22Rv1 (cell line): ENCODE results near the gene MXD4.
"Not testable (repeated sequence)": the region's sequence is repeated elsewhere in the genome, so short reads cannot be mapped to it uniquely, and the experiment has no call there.

Experiments
- CTCF ChIP-seq: fragments of 450-650 bp; IDR thresholded peaks from 2 replicates; pipeline ENCODE4 v1.5.1; 2017; ENCODE audit warnings: mild to moderate bottlenecking
- ZFX ChIP-seq: fragments of 450-650 bp; IDR thresholded peaks from 2 replicates; pipeline ENCODE4 v1.6.1; 2017; ENCODE audit warnings: antibody characterized with exemption, borderline replicate concordance

GRCh38 chr4:2275044-2275397 lies 13.1 kb upstream of the MXD4 start:
- not testable (repeated sequence) for TF ChIP-seq CTCF, ZFX
